K562 (cell line): ENCODE results near the gene CLCA2. TPM values are rescaled to one million over a fixed set of nuclear protein-coding genes. Genes with fewer than 3 reads are reported as not detected.

Experiments
- ATAC-seq: fragments of 200-7000 bp; cut with Tn5 transposase; 3 replicates; pipeline ENCODE4 v1.9.1; 2020; ENCODE audit warnings: moderate library complexity
- BruUV-seq: library from RNA; stranded (reverse); fragments of 400-500 nt; replicated peaks from 2 replicates; lab custom pipeline; 2021; lab: Mats Ljungman, UMichigan
- CTCF ChIA-PET: fragments of 300-600 bp; formaldehyde crosslinking; extraction: SDS; loops from one replicate; lab custom pipeline; 2021; ENCODE audit warnings: low intra/inter-chr PET ratio; lab: Yijun Ruan, JAX
- POLR2A ChIA-PET: fragments of 300-600, 350-650 bp; sonication (Branson Sonifier 250); formaldehyde crosslinking; extraction: SDS; loops from one replicate; lab custom pipeline; 2021; ENCODE audit warnings: antibody characterized with exemption, inconsistent platforms; lab: Yijun Ruan, JAX
- DNase-seq, 4 experiments: peaks; one replicate each; pipeline versions ENCODE4 v3.0.0 to v3.0.0-alpha.2; 2011 to 2018; ENCODE audit warnings: low spot score in 3 of 4, mixed read lengths in 3 of 4; ENCODE audit errors: extremely low read depth in 1 of 4
- FAIRE-seq: peaks from 2 replicates; lab custom pipeline; 2011; peaks lifted over from hg19 to GRCh38; lab: Jason Lieb, UNC
- H2AFZ ChIP-seq: 2 replicates; pipeline ENCODE4 v1.6.0; 2011; ENCODE audit warnings: low read depth, low read length, control low read depth, inconsistent platforms
- H3K27ac ChIP-seq: fragments of 200-600 bp; 3 replicates; pipeline ENCODE4 v1.8.0; 2011; ENCODE audit warnings: low read depth, mild to moderate bottlenecking, control low read depth, inconsistent platforms, low read length, moderate library complexity, mixed read lengths; ENCODE audit errors: extremely low read depth
- H3K27me3 ChIP-seq, 2 experiments: fragments of 300-600 bp in 1 of 2; 2 replicates in 1 of 2; 3 replicates in 1 of 2; pipeline versions ENCODE4 v1.6.0 to v1.8.0; 2011; ENCODE audit warnings: inconsistent platforms in 2 of 2, low read length in 2 of 2, mild to moderate bottlenecking in 1 of 2, mixed read lengths in 1 of 2, moderate library complexity in 1 of 2; ENCODE audit not compliant: control insufficient read depth in 2 of 2, insufficient read depth in 2 of 2
- H3K36me3 ChIP-seq: fragments of 300-600 bp; 3 replicates; pipeline ENCODE4 v1.8.0; 2011; ENCODE audit warnings: mild to moderate bottlenecking, low read length, inconsistent platforms; ENCODE audit not compliant: control insufficient read depth, insufficient read depth
- H3K4me1 ChIP-seq, 2 experiments: fragments of 200-600 bp in 1 of 2; replicated peaks in 1 of 2; 2 replicates in 1 of 2; 3 replicates in 1 of 2; pipeline versions ENCODE4 v1.5.1 to v1.8.0; 2011; ENCODE audit warnings: inconsistent platforms in 2 of 2, low read length in 2 of 2, mild to moderate bottlenecking in 1 of 2, mixed read lengths in 1 of 2, moderate library complexity in 1 of 2; ENCODE audit not compliant: control insufficient read depth in 2 of 2, insufficient read depth in 2 of 2
- H3K4me2 ChIP-seq: 2 replicates; pipeline ENCODE4 v1.6.1; 2011; ENCODE audit warnings: low read length, control low read depth, inconsistent platforms, mixed read lengths; ENCODE audit not compliant: insufficient read depth
- H3K4me3 ChIP-seq: fragments of 200-600 bp; sonication (generic), shearing (Covaris generic); 2 replicates; pipeline ENCODE4 v1.5.1; 2016; ENCODE audit warnings: control low read depth, inconsistent platforms
- H3K79me2 ChIP-seq: fragments of 200-600 bp; 3 replicates; pipeline ENCODE4 v1.8.0; 2011; ENCODE audit warnings: low read length, inconsistent platforms; ENCODE audit not compliant: control insufficient read depth, insufficient read depth
- H3K9ac ChIP-seq, 2 experiments: 2 replicates each; pipeline versions ENCODE4 v1.6.0 to v1.6.1; 2011; ENCODE audit warnings: low read depth in 2 of 2, low read length in 2 of 2, control low read depth in 1 of 2, inconsistent platforms in 1 of 2, mild to moderate bottlenecking in 1 of 2, mixed read lengths in 1 of 2; ENCODE audit not compliant: insufficient read depth in 1 of 2
- H3K9me1 ChIP-seq: one replicate; pipeline ENCODE4 v1.6.0; 2011; ENCODE audit warnings: inconsistent platforms, mild to moderate bottlenecking, low read length, moderate library complexity; ENCODE audit not compliant: control insufficient read depth, insufficient read depth
- H3K9me3 ChIP-seq: replicated peaks from 2 replicates; pipeline ENCODE4 v1.5.1; 2011; ENCODE audit warnings: low read depth, low read length, inconsistent platforms; ENCODE audit not compliant: control insufficient read depth, insufficient read depth
- H4K20me1 ChIP-seq: replicated peaks from 2 replicates; pipeline ENCODE4 v1.6.1; 2011; ENCODE audit warnings: low read length, inconsistent platforms, mixed read lengths; ENCODE audit not compliant: control insufficient read depth, insufficient read depth
- CBFA2T2 ChIP-seq: fragments of 450-650 bp; conservative IDR thresholded peaks from 2 replicates; pipeline ENCODE4 v1.6.1; 2017; ENCODE audit warnings: mild to moderate bottlenecking
- CREB3L1 ChIP-seq: fragments of 450-650 bp; IDR thresholded peaks from 2 replicates; pipeline ENCODE4 v1.6.1; 2014; ENCODE audit warnings: low read depth, mild to moderate bottlenecking, moderate library complexity, borderline replicate concordance
- HDAC1 ChIP-seq, 2 experiments: fragments of 450-650 bp; IDR thresholded peaks; 2 replicates each; pipeline ENCODE4 v1.6.1; 2016 to 2017; ENCODE audit warnings: inconsistent platforms in 1 of 2, mild to moderate bottlenecking in 1 of 2, moderate library complexity in 1 of 2
- POU5F1 ChIP-seq: fragments of 150-350 bp; IDR thresholded peaks from 2 replicates; pipeline ENCODE4 v1.6.1; 2014; ENCODE audit warnings: borderline replicate concordance, low read length, low read depth, mild to moderate bottlenecking; ENCODE audit not compliant: partially characterized antibody
- SIRT6 ChIP-seq: IDR thresholded peaks from one replicate; pipeline ENCODE4 v1.6.1; 2012; ENCODE audit warnings: low read depth, mild to moderate bottlenecking, control low read depth, inconsistent platforms, low read length, moderate library complexity
- TAL1 ChIP-seq: fragments of 450-650 bp; IDR thresholded peaks from 2 replicates; pipeline ENCODE4 v1.6.1; 2016; ENCODE audit warnings: mild to moderate bottlenecking
- USF1 ChIP-seq: sonication (generic); formaldehyde crosslinking; IDR thresholded peaks from 2 replicates; pipeline ENCODE4 v1.9.0; 2022; ENCODE audit warnings: mild to moderate bottlenecking, missing genetic modification reagents
- ZNF217 ChIP-seq: sonication (generic); formaldehyde crosslinking; IDR thresholded peaks from 2 replicates; pipeline ENCODE4 v1.8.0; 2022; ENCODE audit warnings: mild to moderate bottlenecking, missing genetic modification reagents
- ZNF512 ChIP-seq: IDR thresholded peaks from 2 replicates; pipeline ENCODE4 v1.6.1; 2016; ENCODE audit warnings: missing genetic modification characterization, missing compliant biosample characterization
- ZNF57 ChIP-seq: fragments of 450-650 bp; formaldehyde crosslinking; IDR thresholded peaks from 2 replicates; pipeline ENCODE4 v1.4.0; 2020; ENCODE audit warnings: mild to moderate bottlenecking, moderate library complexity
- WGBS: fragments of 100-300 bp; shearing (Covaris generic); methylation state at CpG from one replicate; pipeline ENCODE4 v1.1.6; 2016; ENCODE audit warnings: low coverage, mixed read lengths; ENCODE audit not compliant: insufficient coverage; ENCODE audit errors: missing lambda C conversion rate; 5-methylcytosine and 5-hydroxymethylcytosine counted together
- in situ Hi-C: fragments of 300-500 bp; cut with MboI; formaldehyde crosslinking; loops from 4 replicates; pipeline ENCODE4 v1.15.0; 2018; ENCODE audit warnings: inconsistent platforms, mixed read lengths
- intact Hi-C: fragments of 100-400 bp; cut with micrococcal nuclease; formaldehyde crosslinking; loops from 2 replicates; pipeline ENCODE4 v1.14.2; 2022
- polyA plus RNA-seq, 8 experiments: library from polyadenylated mRNA; depleted of rRNA in 4 of 8; stranded (reverse) in 5 of 8; unstranded in 3 of 8; fragments of >200 nt; fragmentation: Nextera tagmentation in 2 of 8; fragmentation: Illumina TruSeq in 1 of 8; extraction: Ambion mirVana in 2 of 8; extraction: Trizol in 1 of 8; gene quantifications; 2 replicates each; pipeline versions ENCODE4 v1.2.1 to v1.2.3, GENCODE V29; 2011 to 2014; ENCODE audit warnings: inconsistent platforms in 1 of 8, missing spikeins in 1 of 8
- total RNA-seq, 7 experiments: library from RNA; depleted of rRNA in 6 of 7; stranded (reverse); fragments of >200 nt in 6 of 7; fragmentation: Illumina TruSeq in 2 of 7; extraction: Trizol in 2 of 7; gene quantifications; 2 replicates each; pipeline versions ENCODE4 v1.2.1 to v1.2.3, GENCODE V29; 2011 to 2021; ENCODE audit warnings: low replicate concordance in 1 of 7

The CLCA2 gene
- total and polyA plus RNA-seq, 9 of the 15 experiments (the other 6 are each of a cell fraction or from before 2014, with no cell fraction given), result 0.03 TPM; not detected in 8

GRCh38 chr1:86394416-86394815 is 29.6 kb upstream of the CLCA2 start:
- no peaks in the 10 kb centered on the region for H3K9me1 ChIP-seq
- H3K36me3 ChIP-seq, result no peaks in the 10 kb centered on the region
- no peak overlapping the region for H3K27ac ChIP-seq
- H3K9me3 ChIP-seq, result no peaks in the 10 kb centered on the region
- BruUV-seq, result no TSS peak
- H4K20me1 ChIP-seq, result no peaks in the 10 kb centered on the region
- no peak overlapping the region for H3K4me2 ChIP-seq
- no peak for TF ChIP-seq HDAC1 (IDR thresholded peaks at IDR 0.05)
- TF ChIP-seq TAL1, result no peak
- no peak for TF ChIP-seq CBFA2T2
- TF ChIP-seq ZNF57, result no peak
- TF ChIP-seq SIRT6, result no peak
- no peak for TF ChIP-seq ZNF512 (tag)
- TF ChIP-seq POU5F1, result no peak
- no peak for TF ChIP-seq USF1 (CRISPR knock-in tag)
- no peak for TF ChIP-seq ZNF217 (CRISPR knock-in tag)
- no peak for TF ChIP-seq CREB3L1
- H2AFZ ChIP-seq, result no peak overlapping the region
- H3K4me3 ChIP-seq, result no peak overlapping the region
- H3K9ac ChIP-seq, result no peak overlapping the region
- peaks cover 0 to 4% of the 10 kb centered on the region in 2 experiments; a peak in 1 of 5 replicates for H3K27me3 ChIP-seq
- ChIA-PET POLR2A (no interaction called here), CTCF (no interaction called here)
- WGBS, result 100% methylated on average over 2 of the region's 2 CpGs
- no peaks in the 10 kb centered on the region for H3K79me2 ChIP-seq
- H3K4me1 ChIP-seq, result peaks cover 0 to 9% of the 10 kb centered on the region in 2 experiments; a peak in 2 of 5 replicates
- FAIRE-seq, result no peak
- in situ Hi-C loops, result loop anchor here (10.0 kb wide), 1 partner anchor 110 kb away; no protein-coding TSS in a partner anchor
- ATAC-seq, result no peak
- DNase-seq, result no peak
- intact Hi-C loops, result no loop called here
